NCI-H82 treated with DMSO at 0.1 percent for 48 hours (cell line): ENCODE data around the gene MYT1.
A peak's percentile ranks its signal among the peaks of the same experiment; 100 is the strongest.
"Not testable (repeated sequence)": the region's sequence is repeated elsewhere in the genome, so short reads cannot be mapped to it uniquely, and the experiment has no call there.

Experiments
- DNase-seq: peaks from one replicate; lab custom pipeline; 2025; ENCODE audit not compliant: unreplicated experiment; lab: John Stamatoyannopoulos, UW

The MYT1 gene

DNA sequence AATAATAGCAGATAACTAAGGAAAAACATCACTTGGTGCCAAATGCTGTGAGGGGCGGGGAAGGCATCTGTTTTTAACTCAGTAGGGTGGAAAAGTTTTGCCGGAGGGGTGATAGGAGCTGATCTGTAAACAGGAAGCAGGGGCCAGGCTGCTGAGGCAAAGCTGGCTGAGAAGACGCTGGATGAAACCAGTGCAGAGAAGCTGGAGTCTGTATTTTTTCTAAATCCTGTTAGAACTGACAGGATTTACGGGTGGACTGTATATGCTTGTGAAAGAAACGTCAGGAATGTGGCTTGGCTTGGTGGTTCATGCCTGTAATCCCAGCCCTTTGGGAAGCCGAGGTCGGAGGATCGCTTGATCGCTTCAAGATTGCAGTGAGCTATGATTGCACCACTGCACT lies 96.9 kb downstream of the MYT1 start:
- DNase-seq: peak; percentile 76

DNA sequence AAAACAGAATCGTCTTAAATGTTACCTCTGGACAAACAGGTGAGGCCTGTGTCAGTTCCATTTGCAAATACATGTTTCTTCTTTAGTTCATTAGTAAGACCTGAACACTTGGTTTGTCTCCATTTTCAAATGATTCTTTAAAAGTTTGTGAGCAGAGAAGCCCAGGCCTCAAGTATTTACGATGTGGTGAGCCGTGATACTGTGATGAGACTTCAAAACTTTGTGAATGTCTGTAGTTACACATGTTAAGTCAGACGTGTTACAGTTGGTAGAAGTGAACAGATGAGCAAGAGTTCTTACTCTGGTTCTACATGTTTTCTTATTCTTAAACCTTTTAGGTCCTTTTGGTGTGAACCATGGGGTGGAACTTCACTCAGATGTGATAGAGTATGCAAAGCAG lies 99.8 kb downstream of the MYT1 start:
- no peak for DNase-seq

DNA sequence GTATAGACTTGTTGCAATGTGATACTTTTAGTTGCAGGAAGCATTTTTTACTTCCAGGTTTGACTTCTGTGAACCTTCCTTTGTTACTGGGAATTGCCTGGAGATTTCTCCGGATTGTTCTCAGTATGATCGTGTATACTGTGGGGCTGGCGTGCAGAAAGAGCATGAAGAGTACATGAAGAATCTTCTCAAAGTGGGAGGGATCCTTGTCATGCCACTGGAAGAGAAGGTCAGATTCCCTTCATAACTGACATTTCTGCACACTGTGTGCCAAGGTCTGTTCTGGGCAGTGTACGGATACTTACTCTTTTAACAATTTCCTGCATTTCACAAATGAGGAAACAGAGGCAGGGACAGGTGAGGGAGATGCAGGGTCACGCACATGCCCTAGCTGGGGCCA lies 100.9 kb downstream of the MYT1 start:
- DNase-seq: no peak

DNA sequence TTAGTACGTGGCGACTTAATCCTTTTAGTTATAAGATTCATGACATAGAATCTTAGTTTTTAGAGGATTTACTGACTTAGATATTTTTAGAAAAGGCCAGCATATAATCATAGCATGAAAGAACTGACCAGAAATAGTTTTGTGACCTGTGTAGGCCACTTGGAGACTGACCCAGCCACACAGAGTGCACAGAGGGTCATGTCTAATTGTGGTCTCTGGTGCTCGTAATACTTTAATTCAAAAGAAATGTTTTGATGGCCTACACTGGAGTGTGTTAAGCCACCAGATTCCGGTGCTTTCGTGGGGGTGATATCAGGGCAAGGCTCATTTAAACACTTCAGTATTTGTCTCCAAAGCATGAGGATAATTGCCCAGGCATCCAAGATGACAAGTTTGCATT lies 102.7 kb downstream of the MYT1 start:
- DNase-seq: no peak

DNA sequence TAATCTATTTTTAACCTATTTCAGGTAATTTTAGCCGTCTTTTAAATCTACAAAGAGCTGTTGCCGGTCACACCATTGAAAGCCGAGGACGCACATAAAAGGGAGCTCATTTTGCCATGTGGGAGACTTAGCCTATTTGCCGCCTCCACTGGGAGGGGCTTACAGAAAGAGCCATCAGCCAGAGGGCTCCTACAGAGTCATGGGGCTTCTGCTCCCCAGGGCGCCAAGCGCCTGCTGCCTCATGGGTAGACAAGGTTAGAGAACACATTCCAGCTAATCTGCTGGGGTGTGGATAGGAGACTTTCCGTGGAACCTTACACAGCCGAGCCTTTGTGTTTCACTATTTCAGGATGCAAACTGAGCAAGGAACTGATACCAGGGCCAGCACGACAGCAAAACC lies 103.9 kb downstream of the MYT1 start:
- DNase-seq: no peak

DNA sequence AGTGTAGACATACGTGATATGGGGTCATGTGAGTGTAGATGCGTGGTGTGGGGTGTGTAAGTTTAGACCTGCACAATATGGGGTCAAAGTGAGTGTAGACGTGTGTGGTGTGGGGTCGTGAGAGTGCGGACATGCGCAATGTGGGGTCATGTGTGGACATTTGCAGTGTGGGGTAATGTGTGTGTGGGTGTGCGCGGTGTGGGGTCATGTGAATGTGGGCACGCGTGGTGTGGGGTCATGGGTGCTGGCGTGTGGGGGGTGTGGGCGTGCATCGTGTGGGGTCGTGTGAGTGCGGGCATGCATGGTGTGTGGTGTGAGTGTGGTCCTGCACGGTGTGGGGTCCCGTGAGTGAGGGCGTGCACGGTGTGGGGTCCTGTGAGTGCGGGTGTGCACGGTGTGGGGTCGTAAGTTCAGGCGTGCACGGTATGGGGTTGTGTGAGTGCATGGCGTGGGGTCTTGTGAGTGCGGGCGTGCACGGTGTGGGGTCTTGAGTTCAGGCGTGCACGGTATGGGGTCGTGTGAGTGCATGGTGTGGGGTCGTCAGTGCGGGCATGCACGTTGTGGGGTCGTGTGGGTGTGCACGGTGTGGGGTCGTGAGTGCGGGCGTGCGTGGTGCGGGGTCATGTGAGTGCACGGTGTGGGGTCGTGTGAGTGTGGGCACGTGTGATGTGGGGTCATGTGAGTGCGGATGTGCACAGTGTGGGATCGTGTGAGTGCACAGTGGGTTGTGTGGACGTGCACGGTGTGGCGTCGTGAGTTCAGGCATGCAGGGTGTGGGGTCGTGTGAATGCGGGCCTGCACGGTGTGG lies 105.6 kb downstream of the MYT1 start:
- DNase-seq: no peak

DNA sequence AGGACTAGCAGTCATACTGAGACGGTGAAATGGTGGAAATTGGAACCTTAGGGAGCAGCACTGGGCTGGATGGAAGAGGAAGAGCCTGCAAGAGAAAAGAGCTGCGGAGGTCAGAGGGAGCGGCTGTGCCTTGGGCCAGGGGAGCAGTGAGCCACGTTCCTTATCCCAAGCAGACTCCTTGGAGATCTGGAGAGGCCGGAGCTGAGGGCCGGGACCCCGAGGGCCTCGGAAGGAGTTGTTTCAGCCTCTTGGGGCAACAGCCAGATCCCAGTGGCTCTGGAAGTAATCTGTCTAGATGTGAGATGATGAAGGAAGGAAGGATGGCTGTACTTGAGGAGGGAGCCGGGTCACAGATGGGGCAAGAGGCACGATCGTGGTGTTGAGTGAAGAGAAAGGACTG lies 107.4 kb downstream of the MYT1 start:
- DNase-seq: no peak

DNA sequence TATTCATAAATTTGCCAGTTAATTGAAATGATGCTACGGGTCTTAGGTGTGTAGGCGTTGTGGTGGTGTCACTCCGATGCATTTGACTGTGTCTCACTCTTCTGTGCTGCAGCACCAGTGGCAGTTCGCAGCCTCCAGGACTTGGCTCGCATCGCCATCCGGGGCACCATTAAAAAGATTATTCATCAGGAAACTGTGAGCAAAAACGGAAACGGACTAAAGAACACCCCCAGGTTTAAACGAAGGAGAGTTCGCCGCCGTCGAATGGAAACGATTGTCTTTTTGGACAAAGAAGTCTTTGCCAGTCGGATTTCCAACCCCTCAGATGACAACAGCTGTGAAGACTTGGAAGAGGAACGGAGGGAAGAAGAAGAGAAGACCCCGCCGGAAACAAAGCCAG lies 108.9 kb downstream of the MYT1 start:
- DNase-seq: no peak

DNA sequence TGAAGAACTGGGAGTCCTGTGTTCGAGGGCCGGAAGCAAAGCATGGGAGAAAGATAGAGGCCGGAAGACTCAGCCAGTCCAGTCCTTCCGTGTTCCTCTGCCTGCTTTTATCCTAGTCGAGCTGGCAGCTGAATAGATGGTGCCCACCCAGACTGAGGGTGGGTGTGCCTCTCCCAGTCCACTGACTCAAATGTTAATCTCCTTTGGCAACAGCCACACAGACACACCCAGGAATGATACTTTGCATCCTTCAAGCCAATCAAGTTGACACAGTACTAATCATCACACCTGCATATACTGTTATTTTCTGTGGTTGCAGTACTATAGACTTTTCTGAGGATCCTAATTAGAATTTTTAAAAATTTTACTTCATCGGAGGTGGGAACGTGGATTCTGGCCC lies 112.6 kb downstream of the MYT1 start:
- no peak for DNase-seq

DNA sequence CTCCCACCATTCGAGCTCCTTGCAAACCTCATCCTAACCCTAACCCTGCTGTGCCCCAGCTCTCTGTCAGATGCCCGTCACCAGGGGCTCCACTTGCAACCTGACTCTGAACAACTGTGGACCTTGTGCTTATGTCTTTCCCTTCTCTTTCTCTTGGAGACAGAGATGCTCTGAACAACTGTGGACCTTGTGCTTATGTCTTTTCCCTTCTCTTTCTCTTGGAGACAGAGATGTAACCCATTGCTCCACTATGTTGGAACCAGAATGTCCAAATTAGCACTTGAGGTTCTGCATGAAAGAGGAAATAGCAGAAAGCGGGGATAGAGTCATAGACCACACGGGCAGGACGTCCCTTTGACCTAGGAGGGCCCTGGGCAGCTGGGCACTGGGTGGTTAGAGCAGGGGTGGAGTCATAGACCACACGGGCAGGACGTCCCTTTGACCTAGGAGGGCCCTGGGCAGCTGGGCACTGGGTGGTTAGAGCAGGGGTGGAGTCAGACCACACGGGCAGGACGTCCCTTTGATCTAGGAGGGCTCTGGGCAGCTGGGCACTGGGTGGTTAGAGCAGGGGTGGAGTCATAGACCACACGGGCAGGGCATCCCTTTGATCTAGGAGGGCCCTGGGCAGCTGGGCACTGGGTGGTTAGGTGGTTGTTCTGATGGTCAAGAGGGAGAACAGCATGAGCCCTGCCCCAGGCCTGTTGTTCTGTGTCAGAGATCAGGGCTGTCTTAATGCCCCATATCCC lies 113.5 kb downstream of the MYT1 start:
- no peak for DNase-seq

DNA sequence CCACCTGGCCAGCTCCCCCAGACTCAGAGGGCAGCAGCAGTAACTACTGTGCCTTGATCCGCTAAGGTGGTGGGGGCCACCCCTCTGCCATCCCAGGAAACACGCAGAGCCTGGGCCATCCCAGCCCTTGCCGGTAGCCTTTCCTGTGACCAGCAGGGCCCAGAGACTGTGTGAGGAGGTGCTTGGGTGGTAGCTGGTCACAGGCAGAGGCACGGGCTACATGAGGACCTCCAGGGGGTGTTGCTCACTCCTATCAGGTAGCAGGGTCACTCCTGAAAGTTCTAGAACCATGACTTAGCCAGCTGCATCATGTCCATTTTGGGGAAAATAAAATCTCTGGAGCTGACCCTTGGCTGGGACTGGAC lies 114.0 kb downstream of the MYT1 start:
- DNase-seq: no peak

DNA sequence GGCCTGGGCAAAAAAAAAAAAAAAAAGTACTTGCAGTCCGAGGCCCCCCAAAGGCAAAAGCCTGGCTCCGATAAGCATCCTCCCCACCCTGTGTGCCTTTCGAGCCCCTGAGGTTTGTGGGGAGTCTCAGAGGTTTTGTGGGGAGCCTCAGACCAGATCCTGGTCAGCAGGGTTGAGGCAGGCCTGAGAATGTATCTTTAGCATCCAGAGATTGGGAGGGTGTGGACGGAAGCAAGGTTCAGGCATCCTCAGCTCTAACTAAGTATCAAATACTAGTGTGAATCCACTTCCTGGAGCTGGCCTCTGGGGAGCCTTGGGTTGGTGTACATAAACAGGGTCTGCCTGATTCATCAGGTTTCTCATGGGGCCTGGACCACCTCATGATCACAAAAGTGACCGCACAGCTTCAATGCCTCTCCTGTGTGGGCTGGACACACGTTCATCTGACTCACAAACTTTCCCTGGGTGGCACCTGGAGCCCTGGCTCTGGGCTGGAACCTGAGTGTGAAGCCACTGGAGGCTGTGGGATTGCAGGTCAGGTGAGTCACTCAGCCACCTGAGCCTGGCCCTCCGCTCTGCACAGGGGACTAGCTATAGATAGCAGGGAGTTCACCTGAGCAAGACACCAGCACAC lies 115.7 kb downstream of the MYT1 start:
- no peak for DNase-seq

DNA sequence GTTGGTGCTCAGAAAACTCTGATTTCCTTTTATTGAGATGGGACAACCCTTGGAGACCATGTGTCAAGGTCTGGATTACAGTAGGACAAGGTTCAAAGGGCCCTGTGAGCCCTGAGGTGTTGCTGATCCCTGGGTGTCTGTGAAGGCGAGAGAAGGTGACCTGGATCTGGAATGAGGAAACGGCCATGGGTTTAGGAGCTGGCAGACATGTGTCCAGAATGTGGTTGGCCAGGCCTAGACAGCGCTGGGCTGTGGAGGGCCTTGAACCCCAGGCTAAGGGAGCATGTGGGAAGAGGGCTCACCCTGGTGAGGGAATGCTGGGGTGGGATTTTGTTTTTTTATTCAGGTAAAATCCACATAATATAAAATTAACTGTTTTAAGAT lies 116.2 kb downstream of the MYT1 start:
- DNase-seq: no peak

DNA sequence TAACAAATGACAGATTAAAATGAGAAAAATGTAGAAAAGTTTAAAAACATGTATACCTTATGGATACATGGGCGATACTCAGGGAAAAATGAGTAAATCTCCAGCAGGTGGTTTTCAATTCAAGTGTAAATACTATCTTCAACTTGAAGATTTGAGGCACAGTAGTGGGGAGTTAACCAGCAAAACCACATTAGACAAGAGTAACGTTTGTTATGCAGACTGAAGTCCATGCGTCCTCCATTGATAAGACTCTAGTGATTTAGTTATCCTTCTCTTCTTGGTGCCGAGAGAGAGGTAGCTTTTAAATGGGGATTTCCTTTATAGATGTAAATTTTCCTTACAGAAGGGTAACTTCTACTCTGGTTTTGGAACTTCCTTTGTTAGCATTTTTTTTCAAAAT lies 119.4 kb downstream of the MYT1 start:
- no peak for DNase-seq

DNA sequence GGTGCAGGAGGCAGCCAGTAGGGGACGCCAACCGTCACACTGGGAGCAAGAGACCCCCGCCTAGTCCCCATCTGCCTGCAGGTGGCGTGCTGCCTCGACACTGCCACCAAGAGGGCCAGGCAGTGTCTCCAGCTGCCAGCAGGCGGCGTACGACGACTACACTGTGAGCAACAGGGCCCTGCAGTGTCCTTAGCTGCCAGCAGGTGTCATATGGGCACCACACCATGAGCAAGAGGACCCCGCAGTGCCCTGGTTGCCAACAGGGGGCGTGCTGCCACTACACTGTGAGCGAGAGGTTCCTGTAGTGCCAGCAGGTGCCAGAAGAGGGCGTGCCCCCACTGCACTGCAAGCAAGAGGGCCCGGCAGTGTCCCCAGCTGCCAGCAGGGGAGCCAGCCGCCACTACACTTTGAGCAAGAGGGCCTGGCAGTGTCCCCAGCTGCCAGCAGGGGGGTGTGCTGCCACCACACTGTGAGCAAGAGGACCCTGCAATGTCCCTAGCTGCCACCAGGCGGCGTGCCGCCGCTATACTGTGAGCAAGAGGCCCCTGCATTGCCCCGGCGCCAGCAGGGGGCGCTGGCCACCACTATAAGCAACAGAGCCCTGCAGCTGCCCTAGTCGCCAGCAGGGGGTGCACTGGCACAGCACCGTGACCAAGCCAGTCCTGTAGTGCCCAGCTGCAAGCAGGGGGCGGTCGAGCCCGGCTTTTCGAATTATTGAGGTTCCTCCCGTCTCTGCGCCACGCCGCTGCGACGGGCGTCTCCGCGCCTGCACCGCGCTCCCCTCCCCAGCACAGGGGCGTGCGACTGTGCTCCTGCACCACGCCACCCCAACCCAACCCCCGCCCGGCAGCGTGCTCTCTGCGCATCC lies 121.6 kb downstream of the MYT1 start:
- peak; percentile 33 for DNase-seq

DNA sequence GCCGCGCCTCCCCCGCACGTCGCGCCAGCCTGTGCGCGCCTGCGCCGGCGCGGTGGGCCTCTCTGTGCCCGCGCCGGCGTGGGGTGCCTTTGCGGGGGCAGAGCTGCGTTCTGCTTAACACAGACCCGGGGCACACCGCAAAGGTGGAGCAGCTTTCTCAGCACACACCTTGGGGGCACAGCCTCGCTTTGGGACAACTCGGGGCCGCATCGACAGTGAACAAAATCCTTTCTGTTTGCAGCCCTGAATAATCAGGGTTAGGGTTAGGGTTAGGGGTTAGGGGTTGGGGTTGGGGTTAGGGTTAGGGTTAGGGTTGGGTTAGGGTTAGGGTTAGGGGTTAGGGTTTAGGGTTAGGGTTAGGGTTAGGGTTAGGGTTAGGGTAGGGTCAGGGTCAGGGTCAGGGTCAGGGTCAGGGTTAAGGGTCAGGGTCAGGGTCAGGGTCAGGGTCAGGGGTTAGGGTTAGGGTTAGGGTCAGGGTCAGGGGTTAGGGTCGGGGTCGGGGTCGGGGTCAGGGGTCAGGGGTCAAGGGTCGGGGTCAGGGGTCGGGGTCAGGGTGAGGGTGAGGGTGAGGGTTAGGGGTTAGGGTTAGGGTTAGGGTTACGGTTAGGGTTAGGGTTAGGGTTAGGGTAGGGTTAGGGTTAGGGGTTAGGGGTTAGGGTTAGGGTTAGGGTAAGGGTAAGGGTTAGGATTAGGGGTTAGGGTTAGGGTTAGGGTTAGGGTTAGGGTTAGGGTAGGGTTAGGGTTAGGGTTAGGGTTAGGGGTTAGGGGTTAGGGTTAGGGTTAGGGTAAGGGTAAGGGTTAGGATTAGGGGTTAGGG lies 122.4 kb downstream of the MYT1 start:
- not testable (repeated sequence) for DNase-seq

DNA sequence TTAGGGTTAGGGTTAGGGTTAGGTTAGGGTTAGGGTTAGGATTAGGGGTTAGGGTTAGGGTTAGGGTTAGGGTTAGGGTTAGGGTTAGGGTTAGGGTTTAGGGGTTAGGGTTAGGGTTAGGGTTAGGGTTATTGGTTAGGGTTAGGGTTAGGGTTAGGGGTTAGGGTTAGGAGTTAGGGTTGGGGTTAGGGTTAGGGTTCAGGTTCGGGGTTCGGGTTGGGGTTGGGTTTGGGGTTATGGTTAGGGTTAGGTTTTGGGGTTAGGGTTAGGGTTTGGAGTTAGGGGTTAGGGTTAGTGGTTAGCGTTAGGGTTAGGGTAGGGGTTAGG lies 123.0 kb downstream of the MYT1 start:
- not testable (repeated sequence) for DNase-seq
